HG02763 (cell line): ENCODE data around the gene GPR153.

Experiments
- ATAC-seq: cut with Tn5 transposase; IDR thresholded peaks from one replicate; pipeline ENCODE4 v1.9.1; 2021; ENCODE audit warnings: mild to moderate bottlenecking, moderate library complexity; ENCODE audit not compliant: unreplicated experiment

The GPR153 gene

DNA sequence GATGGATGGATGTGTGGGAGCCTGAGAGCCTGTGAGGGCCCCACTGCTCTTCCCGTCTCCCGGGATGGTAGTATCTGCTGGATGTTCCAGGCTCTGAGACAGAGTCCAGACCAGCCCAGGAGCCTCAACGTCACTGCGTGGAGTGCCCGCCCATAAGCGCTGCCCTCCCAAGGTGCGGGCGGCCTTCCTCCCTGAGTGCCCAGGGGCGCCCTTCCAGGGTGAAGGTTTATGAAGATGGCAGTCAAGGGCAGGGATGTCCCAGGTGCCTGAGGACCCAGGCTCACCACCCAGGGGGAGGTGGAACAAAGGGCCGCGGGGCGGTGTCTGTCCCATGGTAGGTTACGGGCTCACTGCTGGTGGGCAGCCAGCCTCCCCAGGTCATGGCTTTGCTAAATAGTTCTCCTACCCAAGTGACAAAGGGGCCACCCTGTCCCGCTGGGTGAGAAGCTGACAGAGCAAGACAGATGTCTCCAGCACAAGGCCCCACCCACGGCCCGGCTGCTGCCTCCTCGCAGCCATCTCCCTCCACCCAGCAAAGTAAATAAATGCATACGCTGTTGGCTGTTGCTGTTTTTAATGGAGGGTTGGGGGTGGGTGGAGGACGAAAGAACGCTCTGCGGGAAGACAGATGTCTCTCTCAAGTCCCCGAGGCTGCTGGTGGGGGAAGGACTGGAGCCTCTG is 9.0 kb upstream of the GPR153 start:
- no peak for ATAC-seq

GRCh38 chr1:6269296-6269695 is 8.4 kb upstream of the GPR153 start:
- ATAC-seq = no peak

DNA sequence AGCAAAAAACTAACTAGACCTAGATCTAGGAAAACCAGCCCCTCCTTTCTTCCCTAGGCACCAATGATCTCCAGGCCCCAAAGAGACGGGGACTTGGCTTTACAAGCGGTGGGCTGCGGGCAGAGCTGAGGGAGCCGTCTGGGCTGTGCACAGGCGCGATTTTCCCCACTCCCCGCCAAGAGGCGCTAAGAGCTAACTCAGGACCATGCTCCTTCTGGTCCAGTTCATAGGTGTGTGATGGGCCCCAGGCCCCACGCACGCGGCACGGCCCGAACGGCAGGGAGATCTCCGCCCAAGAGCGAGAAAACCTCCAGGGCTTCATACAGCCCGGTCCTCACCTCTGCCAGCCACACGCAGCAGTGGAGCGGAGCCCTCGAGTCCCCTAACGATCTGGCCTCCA is 7.5 kb upstream of the GPR153 start:
- no peak for ATAC-seq

DNA sequence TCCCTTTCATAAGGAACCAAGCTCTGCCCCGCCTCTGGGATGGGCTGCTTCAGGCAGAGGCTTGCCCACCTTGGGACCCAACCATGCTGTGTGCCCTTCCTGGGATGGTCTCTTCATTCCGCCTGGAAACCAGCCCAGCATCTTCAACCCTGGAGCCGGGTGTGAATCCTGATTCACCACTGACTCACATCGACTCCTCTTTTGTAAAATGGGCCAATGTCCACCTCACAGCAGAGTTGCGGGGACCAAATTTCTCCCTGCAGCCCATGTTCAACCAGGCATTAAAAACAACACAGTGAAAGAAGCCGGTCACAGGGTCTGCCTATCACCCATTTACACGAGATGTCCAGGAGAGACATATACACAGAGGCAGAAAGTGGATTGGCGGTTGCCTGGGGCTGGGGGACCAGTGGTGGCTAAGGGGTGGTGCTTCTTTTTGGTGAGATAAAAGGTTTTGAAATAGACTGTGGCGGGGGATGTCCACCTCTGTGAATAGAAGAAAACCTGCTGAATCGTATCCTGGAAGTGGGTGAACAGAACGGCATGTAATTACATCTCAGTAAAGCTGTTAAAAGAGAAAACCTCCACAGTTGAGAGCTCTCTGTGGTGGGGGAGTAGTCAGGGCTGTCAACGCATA is 6.9 kb upstream of the GPR153 start:
- ATAC-seq = no peak

GRCh38 chr1:6266641-6267040 is 5.7 kb upstream of the GPR153 start:
- no peak for ATAC-seq

- no peak for ATAC-seq
Measured at GRCh38 chr1:6265151-6265550, 4.3 kb upstream of the GPR153 start.

DNA sequence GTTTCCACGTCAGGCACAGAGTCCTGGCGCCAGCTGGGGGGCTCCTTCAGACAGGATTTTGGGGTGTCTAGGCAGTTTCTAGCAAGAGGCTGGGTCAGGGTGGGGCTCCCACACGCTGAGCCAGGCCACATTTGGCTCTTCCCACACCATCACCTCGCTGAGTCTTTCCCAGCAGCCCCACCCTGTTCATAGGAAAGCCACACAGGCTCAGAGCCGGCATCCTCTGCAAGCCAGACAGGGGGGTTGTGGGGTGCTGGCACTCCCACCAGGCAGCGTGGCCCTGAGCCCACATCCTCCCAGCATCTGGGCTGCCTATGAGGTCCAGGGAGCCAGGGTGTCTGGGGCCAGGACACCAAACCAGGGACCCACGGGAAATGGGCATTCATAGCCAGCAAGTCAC is 2.8 kb upstream of the GPR153 start:
- ATAC-seq = no peak

DNA sequence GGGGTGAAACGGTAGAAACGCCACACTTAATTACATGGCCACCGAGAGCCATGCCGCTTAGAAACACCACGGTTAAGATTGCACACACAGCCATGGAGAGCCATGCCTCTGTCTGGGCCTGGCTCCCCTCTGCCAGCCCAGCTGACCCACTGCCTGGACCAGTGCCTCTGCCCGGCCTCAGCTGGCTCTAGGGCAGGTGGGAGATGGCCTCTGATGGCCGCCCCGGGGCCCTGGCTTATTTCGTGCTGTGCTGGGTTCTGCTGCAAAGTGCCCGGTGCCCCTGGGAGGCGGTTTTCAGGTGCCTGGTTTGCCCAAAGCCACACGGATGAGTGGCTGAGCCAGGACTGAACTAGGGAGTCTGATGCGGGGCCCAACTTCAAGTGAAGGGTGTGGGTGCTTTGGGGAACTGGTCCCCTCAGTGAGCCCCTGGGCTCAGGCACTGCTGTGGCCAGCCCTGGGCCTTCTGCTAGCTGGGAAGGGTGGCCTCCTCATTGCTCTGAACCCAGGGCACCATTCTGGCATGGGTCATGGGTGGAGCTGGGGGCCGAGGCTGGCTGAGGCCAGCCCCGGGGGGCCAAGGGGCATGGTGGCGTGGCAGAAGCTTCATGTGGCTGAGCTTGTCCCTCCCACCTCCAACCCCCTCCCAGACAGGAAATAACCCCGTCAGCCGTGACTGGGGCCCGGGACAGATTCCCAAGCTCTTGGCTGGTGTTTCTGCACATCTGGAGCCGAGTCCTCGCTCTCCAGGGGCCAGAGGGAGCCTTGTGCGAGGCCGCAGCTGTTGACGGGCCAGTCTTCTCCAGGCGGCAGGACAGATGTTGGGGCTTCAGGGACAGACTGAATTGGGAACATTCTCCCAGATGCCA is 1.9 kb upstream of the GPR153 start:
- ATAC-seq = no peak

DNA sequence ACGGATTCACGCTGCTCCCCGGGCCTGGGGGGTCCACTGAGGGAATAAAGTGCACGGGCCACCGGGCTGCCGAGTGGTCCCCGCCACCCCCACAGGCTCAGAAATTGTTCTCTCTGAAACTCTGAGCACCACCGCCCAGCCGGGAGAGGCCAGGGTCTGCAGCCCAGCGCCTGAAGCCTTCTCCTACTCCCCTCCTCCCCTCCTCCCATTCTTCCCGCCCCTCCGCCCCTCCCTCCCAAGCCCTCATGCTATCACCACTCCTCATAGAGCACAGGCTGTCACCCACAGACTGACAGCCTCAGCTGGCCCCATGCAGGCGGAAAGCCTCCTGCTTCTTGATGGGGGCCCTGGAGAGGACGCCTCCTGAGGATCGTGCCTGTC is 707 bp upstream of the GPR153 start:
- ATAC-seq = no peak

DNA sequence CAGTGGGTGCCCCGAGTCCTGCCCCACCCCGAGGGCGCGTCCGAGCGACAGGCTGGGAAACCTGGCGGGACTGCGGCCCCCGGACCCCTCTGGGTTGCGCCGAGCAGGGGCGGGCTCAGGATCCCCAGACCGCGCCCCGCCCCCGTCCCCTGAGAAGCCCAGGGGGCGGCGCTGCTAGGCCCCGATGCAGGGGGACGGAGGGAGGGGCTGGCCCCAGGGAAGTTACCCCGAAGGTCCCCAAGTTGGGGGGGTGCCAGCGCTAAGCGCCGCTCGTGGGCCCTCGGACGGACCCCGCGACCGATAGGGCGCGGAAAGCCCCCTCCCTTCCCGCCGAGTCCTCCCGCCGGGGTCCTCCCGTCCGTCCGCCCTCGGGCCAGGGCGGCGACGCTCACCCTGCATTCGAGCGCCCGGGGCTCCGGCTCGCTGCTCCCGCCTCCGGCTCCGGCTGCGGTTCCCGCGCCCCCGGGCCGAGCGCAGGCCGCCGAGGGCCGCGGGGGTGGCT is 414 bp downstream of the GPR153 start:
- ATAC-seq = no peak

DNA sequence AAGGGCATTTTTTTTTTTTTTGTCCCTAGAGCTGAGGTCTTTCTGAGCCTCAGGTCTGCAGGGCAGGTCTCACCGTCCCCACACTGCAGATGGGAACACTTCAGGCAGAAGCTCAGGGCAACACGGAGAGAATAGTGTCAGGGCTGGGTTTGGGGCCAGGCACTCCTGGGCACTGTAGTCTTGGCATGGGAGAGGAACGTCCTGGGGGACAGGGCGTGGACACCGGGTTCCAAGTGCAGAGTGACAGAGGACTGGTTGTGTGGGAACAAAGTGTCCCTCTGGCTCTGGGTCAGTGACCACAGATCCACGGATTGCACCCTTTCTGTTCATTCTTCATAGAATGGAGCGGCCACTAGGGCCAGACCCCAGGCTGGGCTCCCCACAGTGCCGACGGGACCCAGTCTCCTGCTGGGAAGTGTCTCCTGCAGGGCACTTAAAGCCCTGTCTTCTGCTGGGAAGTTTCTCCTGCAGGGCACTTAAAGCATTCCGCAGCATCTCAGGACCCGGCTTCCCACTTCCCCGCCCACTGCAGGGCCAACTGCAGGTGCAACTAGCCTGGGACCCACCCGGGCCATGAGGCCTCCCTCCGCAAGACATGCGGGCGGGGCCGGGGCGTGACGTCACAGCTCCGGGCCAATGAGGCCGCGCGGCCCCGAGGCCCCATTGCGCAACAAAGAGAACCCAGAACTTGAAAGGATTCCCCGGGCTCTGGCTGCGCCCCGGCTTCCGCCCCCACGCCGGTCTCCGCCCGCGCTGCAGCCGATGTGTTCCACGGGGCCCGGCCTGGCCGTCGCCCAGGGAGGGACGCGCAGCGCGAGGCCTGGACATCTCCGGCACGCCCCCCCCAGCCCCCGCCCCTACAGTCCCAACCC is 1.2 kb downstream of the GPR153 start:
- ATAC-seq = no peak

- no peak for ATAC-seq
Measured at GRCh38 chr1:6258675-6259074, 2.2 kb downstream of the GPR153 start.

DNA sequence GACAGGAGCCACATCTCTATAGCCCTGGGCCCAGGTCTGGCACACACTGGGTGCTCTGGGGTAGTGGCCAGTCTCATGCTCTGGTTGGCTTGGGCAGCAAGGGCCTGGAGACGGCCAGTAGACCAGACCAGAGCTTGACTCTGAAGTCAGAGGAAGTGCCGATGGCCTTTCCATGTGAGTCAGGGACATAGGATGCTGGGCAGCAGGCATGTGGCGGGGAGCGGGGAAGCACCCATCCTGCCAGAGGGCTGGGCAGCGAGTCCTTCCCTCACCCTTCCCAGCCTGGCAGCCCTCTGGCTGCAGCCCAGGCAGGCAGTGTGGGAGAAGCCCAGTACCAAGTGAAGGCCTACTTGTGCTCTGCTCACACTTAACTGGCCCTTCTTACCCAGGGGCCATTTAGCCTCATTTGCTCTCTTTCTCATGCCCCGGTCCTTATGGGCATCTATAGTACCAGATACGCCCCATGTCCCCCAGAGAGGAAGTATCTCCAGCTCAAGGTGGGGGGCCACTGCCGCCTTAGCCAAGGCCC is 3.3 kb downstream of the GPR153 start:
- no peak for ATAC-seq

DNA sequence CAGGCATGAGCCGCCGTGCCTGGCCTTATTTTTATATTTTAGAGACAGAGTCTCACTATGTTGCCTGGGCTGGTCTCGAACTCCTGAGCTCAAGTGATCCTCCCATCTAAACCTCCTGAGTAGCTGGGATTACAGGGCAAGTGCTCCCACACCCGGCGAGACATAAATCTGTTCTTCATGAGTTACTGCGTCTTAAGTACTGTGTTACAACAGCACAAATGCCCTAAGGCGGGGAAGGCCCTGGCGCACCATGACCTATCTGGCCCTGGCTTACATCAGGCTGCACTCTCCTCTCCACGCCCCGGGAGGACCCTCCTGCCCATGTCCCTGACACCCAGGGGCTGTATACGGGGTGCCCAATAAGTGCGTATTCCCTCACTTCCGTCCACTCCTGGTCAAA is 4.3 kb downstream of the GPR153 start:
- no peak for ATAC-seq

DNA sequence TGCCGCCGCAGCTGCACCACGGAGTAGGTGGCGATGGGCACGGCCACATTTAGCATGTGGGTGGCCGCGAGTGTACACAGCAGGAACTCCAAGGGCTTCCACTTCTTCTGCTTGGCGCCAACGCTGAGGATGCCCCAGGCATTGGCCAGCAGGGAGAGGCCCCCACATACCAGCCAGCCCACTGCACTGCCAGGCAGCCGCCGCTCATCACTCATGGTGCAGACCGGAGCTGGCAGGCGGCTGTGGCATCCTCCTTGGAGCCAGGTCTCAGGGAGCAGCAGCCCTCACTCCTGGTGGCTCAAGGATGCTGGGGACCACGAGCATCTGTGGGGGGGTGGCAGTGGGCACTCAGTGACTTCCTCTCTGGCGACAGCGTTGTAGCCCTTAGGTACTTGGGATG is 6.2 kb downstream of the GPR153 start:
- ATAC-seq = no peak

DNA sequence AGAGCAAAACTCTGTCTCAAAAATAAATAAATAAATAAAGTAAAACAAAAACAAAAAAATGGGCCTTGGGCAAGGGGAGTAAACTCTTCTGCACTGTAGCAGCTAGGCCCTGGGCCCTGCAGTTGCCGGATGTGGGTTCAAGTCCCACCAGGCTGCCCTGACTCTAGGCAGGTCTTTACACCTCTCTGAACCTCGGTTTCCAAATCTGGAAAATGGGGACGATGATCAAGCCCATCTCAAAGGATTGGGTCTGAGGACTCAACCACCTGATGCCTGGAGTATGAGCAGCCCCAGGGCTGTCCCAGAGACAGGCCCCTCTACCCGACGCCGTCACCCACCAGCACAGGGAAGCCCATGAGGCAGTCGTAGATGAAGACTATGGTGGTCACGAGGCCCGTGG is 7.5 kb downstream of the GPR153 start:
- ATAC-seq = no peak

- ATAC-seq = no peak
Measured at GRCh38 chr1:6252374-6252710, 8.6 kb downstream of the GPR153 start.

DNA sequence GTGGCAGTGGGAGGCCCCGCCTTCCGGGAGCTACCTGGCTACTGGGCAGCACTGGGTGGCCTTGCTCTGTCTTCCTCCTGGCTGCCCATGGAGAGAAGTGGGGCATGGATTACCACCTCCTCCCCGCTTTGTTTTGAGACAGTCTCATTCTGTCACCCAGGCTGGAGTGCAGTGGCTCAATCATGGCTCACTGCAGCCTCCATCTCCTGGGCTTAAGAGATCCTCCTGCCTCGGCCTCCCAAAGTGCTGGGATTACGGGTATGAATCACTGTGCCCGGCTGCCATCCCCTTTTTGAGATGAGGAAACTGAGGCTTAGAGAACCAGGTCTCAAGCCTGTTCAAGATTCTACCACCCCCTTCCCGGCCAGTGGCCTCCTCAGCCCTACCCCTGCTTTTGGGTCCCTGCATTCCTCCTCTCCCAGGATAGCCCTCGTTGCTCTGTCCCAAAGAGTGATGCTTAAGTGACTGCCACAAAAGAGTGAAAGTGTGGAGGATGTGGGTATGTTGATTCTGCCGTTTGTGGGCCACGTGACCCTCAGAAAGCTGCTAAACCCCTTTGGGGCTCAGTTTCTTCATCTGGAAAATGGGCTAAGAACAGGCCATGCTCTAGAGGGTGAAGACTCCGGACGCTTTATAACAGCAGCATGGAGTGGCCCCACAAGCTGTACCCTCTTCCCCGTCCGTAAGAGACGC is 9.1 kb downstream of the GPR153 start:
- ATAC-seq = no peak

DNA sequence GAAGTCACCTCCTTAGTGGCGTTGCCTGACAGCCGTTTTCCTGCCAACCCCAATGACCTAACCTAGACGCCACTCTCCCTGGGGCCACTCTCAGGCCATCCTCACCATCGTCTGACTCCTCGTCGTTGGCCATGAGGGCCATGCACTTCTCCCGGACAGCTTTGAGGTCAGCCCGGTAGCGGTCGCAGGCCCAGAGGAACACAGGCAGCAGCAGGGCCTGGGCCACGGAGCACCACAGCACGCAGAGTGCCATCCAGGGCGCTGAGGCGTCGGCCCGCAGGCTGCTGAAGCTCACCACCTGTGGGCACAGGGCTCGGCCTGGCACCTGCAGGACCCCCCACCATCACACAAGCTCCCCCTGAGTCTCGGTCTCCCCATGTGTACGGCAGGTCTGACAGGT is 9.7 kb downstream of the GPR153 start:
- no peak for ATAC-seq
